K562 (cell line): ENCODE results near the gene C2CD2L. TPM values are rescaled to one million over a fixed set of nuclear protein-coding genes. Genes with fewer than 3 reads are reported as not detected.

ENCODE experiments used
- CEBPZ ChIP-seq: fragments of 150-350 bp; IDR thresholded peaks from 2 replicates; pipeline ENCODE4 v1.6.1; 2014; ENCODE audit warnings: low read depth, mild to moderate bottlenecking, low read length, borderline replicate concordance
- polyA plus RNA-seq, 8 experiments: library from polyadenylated mRNA; depleted of rRNA in 4 of 8; stranded (reverse) in 5 of 8; unstranded in 3 of 8; fragments of >200 nt; fragmentation: Nextera tagmentation in 2 of 8; fragmentation: Illumina TruSeq in 1 of 8; extraction: Ambion mirVana in 2 of 8; extraction: Trizol in 1 of 8; gene quantifications; 2 replicates each; pipeline versions ENCODE4 v1.2.1 to v1.2.3, GENCODE V29; 2011 to 2014; ENCODE audit warnings: inconsistent platforms in 1 of 8, missing spikeins in 1 of 8
- total RNA-seq, 7 experiments: library from RNA; depleted of rRNA in 6 of 7; stranded (reverse); fragments of >200 nt in 6 of 7; fragmentation: Illumina TruSeq in 2 of 7; extraction: Trizol in 2 of 7; gene quantifications; 2 replicates each; pipeline versions ENCODE4 v1.2.1 to v1.2.3, GENCODE V29; 2011 to 2021; ENCODE audit warnings: low replicate concordance in 1 of 7
- TF ChIP-seq, protein P1 (sequence below): fragments of 200-600 bp; sonication (generic); IDR thresholded peaks from one replicate; pipeline ENCODE4 v1.6.1; 2012; ENCODE audit warnings: mild to moderate bottlenecking, low read depth, low read length, inconsistent platforms

C2CD2L gene
- total and polyA plus RNA-seq, 9 of the 15 experiments (the other 6 are each of a cell fraction or from before 2014, with no cell fraction given) = 0.66 to 41.2 (median 14.8) TPM

- TF ChIP-seq, protein P1, sequence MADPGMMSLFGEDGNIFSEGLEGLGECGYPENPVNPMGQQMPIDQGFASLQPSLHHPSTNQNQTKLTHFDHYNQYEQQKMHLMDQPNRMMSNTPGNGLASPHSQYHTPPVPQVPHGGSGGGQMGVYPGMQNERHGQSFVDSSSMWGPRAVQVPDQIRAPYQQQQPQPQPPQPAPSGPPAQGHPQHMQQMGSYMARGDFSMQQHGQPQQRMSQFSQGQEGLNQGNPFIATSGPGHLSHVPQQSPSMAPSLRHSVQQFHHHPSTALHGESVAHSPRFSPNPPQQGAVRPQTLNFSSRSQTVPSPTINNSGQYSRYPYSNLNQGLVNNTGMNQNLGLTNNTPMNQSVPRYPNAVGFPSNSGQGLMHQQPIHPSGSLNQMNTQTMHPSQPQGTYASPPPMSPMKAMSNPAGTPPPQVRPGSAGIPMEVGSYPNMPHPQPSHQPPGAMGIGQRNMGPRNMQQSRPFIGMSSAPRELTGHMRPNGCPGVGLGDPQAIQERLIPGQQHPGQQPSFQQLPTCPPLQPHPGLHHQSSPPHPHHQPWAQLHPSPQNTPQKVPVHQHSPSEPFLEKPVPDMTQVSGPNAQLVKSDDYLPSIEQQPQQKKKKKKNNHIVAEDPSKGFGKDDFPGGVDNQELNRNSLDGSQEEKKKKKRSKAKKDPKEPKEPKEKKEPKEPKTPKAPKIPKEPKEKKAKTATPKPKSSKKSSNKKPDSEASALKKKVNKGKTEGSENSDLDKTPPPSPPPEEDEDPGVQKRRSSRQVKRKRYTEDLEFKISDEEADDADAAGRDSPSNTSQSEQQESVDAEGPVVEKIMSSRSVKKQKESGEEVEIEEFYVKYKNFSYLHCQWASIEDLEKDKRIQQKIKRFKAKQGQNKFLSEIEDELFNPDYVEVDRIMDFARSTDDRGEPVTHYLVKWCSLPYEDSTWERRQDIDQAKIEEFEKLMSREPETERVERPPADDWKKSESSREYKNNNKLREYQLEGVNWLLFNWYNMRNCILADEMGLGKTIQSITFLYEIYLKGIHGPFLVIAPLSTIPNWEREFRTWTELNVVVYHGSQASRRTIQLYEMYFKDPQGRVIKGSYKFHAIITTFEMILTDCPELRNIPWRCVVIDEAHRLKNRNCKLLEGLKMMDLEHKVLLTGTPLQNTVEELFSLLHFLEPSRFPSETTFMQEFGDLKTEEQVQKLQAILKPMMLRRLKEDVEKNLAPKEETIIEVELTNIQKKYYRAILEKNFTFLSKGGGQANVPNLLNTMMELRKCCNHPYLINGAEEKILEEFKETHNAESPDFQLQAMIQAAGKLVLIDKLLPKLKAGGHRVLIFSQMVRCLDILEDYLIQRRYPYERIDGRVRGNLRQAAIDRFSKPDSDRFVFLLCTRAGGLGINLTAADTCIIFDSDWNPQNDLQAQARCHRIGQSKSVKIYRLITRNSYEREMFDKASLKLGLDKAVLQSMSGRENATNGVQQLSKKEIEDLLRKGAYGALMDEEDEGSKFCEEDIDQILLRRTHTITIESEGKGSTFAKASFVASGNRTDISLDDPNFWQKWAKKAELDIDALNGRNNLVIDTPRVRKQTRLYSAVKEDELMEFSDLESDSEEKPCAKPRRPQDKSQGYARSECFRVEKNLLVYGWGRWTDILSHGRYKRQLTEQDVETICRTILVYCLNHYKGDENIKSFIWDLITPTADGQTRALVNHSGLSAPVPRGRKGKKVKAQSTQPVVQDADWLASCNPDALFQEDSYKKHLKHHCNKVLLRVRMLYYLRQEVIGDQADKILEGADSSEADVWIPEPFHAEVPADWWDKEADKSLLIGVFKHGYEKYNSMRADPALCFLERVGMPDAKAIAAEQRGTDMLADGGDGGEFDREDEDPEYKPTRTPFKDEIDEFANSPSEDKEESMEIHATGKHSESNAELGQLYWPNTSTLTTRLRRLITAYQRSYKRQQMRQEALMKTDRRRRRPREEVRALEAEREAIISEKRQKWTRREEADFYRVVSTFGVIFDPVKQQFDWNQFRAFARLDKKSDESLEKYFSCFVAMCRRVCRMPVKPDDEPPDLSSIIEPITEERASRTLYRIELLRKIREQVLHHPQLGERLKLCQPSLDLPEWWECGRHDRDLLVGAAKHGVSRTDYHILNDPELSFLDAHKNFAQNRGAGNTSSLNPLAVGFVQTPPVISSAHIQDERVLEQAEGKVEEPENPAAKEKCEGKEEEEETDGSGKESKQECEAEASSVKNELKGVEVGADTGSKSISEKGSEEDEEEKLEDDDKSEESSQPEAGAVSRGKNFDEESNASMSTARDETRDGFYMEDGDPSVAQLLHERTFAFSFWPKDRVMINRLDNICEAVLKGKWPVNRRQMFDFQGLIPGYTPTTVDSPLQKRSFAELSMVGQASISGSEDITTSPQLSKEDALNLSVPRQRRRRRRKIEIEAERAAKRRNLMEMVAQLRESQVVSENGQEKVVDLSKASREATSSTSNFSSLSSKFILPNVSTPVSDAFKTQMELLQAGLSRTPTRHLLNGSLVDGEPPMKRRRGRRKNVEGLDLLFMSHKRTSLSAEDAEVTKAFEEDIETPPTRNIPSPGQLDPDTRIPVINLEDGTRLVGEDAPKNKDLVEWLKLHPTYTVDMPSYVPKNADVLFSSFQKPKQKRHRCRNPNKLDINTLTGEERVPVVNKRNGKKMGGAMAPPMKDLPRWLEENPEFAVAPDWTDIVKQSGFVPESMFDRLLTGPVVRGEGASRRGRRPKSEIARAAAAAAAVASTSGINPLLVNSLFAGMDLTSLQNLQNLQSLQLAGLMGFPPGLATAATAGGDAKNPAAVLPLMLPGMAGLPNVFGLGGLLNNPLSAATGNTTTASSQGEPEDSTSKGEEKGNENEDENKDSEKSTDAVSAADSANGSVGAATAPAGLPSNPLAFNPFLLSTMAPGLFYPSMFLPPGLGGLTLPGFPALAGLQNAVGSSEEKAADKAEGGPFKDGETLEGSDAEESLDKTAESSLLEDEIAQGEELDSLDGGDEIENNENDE = no peak
- TF ChIP-seq CEBPZ = peak; percentile 52; the same call in 1 of the 2 replicates
Measured at GRCh38 chr11:119121008-119121810, 14.1 kb downstream of the C2CD2L start, which contains the start of gene HINFP (continued).
